Measurements from ENCODE around the gene PPP4R1. TPM values are rescaled to one million over a fixed set of nuclear protein-coding genes. Genes with fewer than 3 reads are reported as not detected.

PPP4R1 gene
- total RNA-seq, 1 donor from 2014 or later = 115 TPM

DNA sequence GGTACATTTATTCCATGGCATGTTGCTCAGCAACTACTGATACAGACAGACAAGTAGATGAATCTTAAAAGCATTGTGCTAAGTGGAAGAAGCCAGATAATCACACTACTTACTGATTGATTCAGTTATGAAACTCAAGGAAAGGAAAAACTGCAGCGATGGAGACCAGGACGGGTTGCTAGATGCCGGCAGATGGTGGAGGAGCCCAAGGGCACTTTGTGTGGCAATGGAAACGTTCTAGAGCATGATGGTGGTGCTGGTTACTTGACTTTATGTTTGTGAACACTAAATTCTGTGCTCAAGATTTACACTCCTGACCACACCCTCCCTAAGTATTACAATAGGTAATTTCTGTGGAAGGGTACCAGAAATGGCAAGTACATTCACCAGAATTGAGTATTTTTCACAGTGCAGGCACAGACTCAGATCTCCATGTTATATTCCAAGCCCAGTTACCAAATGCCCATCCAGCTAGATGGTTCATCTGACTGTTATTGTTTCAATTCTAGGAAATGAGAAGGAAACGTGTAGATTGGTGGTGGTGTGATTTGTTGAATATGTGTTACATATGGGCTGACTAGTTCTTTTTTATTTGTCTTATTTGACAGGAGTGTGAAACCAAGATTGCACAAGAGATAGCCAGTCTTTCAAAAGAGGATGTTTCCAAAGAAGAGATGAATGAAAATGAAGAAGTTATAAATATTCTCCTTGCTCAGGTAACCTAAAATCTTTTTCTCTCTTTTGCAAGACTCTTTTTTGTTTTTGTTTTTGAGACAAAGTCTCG lies 83.9 kb downstream of the PPP4R1 start:
- peaks cover 52% of the 10 kb centered on the region for H3K36me3 Mint-ChIP-seq

GRCh38 chr18:9526458-9526857 lies 87.9 kb downstream of the PPP4R1 start:
- Mint-ChIP-seq H3K27ac (no peak overlapping the region), H3K36me3 (peaks cover 63% of the 10 kb centered on the region), H3K4me1 (no peaks in the 10 kb centered on the region), H3K27me3 (ENCODE audit: low read depth) (no peaks in the 10 kb centered on the region), H3K9me3 (peaks cover 15% of the 10 kb centered on the region), H3K4me3 (no peak overlapping the region)
- no peak for TF ChIP-seq CTCF (IDR thresholded peaks at IDR 0.05; ENCODE audit: unreplicated experiment)
- DNase-seq (ENCODE audit: low spot score in 2 of 2, unreplicated experiment in 2 of 2) = no peak

More for the DNA sequence above, 83.9 kb downstream of the PPP4R1 start:
- Mint-ChIP-seq H3K4me1 (peaks cover 3% of the 10 kb centered on the region), H3K27me3 (ENCODE audit: low read depth) (no peaks in the 10 kb centered on the region), H3K9me3 (peaks cover 15% of the 10 kb centered on the region), H3K27ac (no peak overlapping the region), H3K4me3 (no peak overlapping the region)
- no peak for TF ChIP-seq CTCF (IDR thresholded peaks at IDR 0.05; ENCODE audit: unreplicated experiment)
- DNase-seq (ENCODE audit: low spot score in 2 of 2, unreplicated experiment in 2 of 2) = no peak

DNA sequence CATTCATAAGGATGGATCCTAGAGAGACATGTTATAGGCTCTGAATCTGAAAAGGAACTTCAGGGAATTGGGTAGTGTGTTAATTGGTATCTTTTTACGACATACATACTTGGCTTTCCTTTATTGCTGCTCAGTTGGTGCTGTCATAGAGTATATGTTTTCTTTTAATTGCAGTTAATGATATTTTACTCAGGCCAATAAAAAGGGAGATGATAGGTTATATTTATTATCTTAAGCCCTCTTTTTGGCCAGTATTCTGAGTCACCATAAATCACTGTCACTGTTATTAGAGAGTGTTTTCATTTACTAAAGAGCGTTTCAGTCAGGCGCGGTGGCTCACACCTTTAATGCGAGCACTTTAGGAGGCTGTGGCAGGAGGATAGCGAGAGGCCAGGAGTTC lies 91.4 kb downstream of the PPP4R1 start:
- Mint-ChIP-seq H3K27me3 (ENCODE audit: low read depth) (no peaks in the 10 kb centered on the region), H3K9me3 (peaks cover 11% of the 10 kb centered on the region), H3K27ac (no peak overlapping the region), H3K4me3 (no peak overlapping the region), H3K4me1 (no peaks in the 10 kb centered on the region), H3K36me3 (peaks cover 43% of the 10 kb centered on the region)
- no peak for TF ChIP-seq CTCF (IDR thresholded peaks at IDR 0.05; ENCODE audit: unreplicated experiment)
- no peak for DNase-seq (ENCODE audit: low spot score in 2 of 2, unreplicated experiment in 2 of 2)

DNA sequence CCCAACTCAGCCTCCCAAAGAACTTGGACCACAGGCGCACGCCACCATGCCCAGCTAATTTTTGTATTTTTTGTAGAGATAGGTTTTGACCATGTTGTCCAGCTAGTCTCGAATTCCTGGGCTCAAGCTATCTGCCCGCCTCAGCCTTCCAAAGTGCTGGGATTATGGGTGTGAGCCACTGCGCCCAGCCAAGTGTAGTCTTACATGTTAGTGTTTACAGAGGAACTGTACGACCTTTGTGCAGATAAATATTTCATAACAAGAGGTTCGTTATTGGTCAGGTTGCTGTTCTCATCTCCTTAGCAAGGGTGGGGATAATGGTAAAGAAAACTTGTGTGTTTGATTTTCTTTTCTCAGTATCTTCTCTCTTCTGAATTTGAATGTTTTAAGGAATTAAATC lies 92.6 kb downstream of the PPP4R1 start:
- H3K27me3 Mint-ChIP-seq (ENCODE audit: low read depth) = no peaks in the 10 kb centered on the region
- TF ChIP-seq CTCF (IDR thresholded peaks at IDR 0.05; ENCODE audit: unreplicated experiment) = no peak
- H3K4me1 Mint-ChIP-seq = peaks cover 2% of the 10 kb centered on the region
- H3K36me3 Mint-ChIP-seq = peaks cover 31% of the 10 kb centered on the region
- H3K27ac Mint-ChIP-seq = no peak overlapping the region
- H3K4me3 Mint-ChIP-seq = no peak overlapping the region
- no peak for DNase-seq (ENCODE audit: low spot score in 2 of 2, unreplicated experiment in 2 of 2)
- H3K9me3 Mint-ChIP-seq = no peaks in the 10 kb centered on the region

GRCh38 chr18:9520666-9521065 lies 93.7 kb downstream of the PPP4R1 start:
- no peak for DNase-seq (ENCODE audit: low spot score in 2 of 2, unreplicated experiment in 2 of 2)
- Mint-ChIP-seq H3K9me3 (no peaks in the 10 kb centered on the region), H3K4me1 (peaks cover 6% of the 10 kb centered on the region), H3K27me3 (ENCODE audit: low read depth) (no peaks in the 10 kb centered on the region), H3K27ac (no peak overlapping the region), H3K4me3 (no peak overlapping the region), H3K36me3 (peaks cover 25% of the 10 kb centered on the region)
- no peak for TF ChIP-seq CTCF (IDR thresholded peaks at IDR 0.05; ENCODE audit: unreplicated experiment)

All from mesothelial cell of epicardium (in vitro differentiated cells).